Measurements from ENCODE around the gene NDUFC1.

NDUFC1 gene

DNA sequence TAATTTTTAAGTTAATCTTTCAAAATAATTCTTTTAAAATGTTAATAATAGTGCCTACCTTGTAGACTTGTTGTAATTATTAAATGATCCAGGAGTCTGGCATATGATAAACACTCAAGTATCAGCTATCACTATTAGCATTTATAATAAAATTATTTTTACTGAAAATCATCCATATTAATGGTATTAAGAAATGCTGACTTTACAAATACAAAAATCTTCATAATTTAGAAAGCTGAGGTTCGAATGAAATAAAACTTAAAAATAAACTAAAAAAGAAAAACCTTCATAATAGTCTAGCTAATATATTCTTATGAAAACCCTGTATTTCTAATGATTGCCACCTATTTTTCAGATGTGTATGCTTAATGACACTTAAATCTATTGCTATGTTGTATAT, 27.5 kb downstream of the NDUFC1 start:
- Histone ChIP-seq H3K9ac (ENCODE audit: low read length) (no peak overlapping the region), H4K5ac (ENCODE audit: low read length) (no peak overlapping the region), H3K18ac (ENCODE audit: low read length) (no peak overlapping the region), H3K27me3 (ENCODE audit: insufficient read depth, low read length, poor library complexity) (peaks cover 8% of the 10 kb centered on the region), H3K4ac (ENCODE audit: low read depth, low read length) (no peak overlapping the region), H3K79me1 (ENCODE audit: low read length) (no peaks in the 10 kb centered on the region), H3K4me2 (ENCODE audit: low read length) (no peak overlapping the region), H3K56ac (ENCODE audit: low read length) (no peak overlapping the region), H2BK120ac (ENCODE audit: low read depth, low read length) (no peak overlapping the region), H2AK5ac (ENCODE audit: low read length) (no peak overlapping the region), H3K4me1 (ENCODE audit: control insufficient read depth, low read depth, low read length) (no peaks in the 10 kb centered on the region), H2BK15ac (replicated peaks; ENCODE audit: low read depth) (no peak overlapping the region), H3K4me3 (ENCODE audit: low read length) (no peak overlapping the region), H3K79me2 (ENCODE audit: control insufficient read depth, insufficient read depth, low read length) (no peaks in the 10 kb centered on the region), H3K27ac (ENCODE audit: low read depth, low read length) (no peak overlapping the region), H2BK5ac (ENCODE audit: low read length) (no peak overlapping the region), H3K36me3 (ENCODE audit: control insufficient read depth, insufficient read depth, low read length) (no peaks in the 10 kb centered on the region), H3K23ac (ENCODE audit: low read length) (no peak overlapping the region), H4K8ac (ENCODE audit: low read depth, low read length) (no peak overlapping the region)
- no peak for DNase-seq
- no CpG with 5 or more reads among the region's 1 CpG for WGBS (ENCODE audit: extremely low coverage, insufficient coverage, low lambda C conversion rate)

DNA sequence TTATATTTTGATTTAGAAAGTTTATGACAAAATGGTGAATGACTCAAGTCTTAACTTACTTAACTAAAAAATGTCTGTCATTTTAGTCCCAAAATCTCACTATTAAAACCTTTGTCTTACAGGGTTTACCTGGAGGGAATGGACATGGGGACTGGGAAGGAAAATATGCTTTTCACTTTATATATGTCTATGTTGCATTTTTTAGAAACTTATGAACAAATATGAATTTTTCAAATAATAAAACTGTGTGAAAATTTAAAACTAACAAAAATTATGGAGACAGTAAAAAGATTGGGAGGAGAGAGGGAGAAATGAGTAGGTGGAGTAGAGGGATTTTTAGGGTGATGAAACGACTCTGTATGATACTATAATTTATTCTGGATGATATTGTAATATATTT, 28.4 kb downstream of the NDUFC1 start:
- H3K36me3 ChIP-seq (ENCODE audit: control insufficient read depth, insufficient read depth, low read length) = no peaks in the 10 kb centered on the region
- no peak overlapping the region for H2BK5ac ChIP-seq (ENCODE audit: low read length)
- no peak overlapping the region for H3K56ac ChIP-seq (ENCODE audit: low read length)
- no peak overlapping the region for H4K5ac ChIP-seq (ENCODE audit: low read length)
- no peaks in the 10 kb centered on the region for H3K79me1 ChIP-seq (ENCODE audit: low read length)
- H3K79me2 ChIP-seq (ENCODE audit: control insufficient read depth, insufficient read depth, low read length) = no peaks in the 10 kb centered on the region
- H2AK5ac ChIP-seq (ENCODE audit: low read length) = no peak overlapping the region
- H3K9ac ChIP-seq (ENCODE audit: low read length) = no peak overlapping the region
- H3K23ac ChIP-seq (ENCODE audit: low read length) = no peak overlapping the region
- H3K4ac ChIP-seq (ENCODE audit: low read depth, low read length) = no peak overlapping the region
- H4K8ac ChIP-seq (ENCODE audit: low read depth, low read length) = no peak overlapping the region
- no peak overlapping the region for H2BK15ac ChIP-seq (replicated peaks; ENCODE audit: low read depth)
- H3K4me3 ChIP-seq (ENCODE audit: low read length) = no peak overlapping the region
- DNase-seq = no peak
- H3K4me2 ChIP-seq (ENCODE audit: low read length) = no peak overlapping the region
- no peak overlapping the region for H3K27ac ChIP-seq (ENCODE audit: low read depth, low read length)
- H3K27me3 ChIP-seq (ENCODE audit: insufficient read depth, low read length, poor library complexity) = peaks cover 1% of the 10 kb centered on the region
- no peaks in the 10 kb centered on the region for H3K4me1 ChIP-seq (ENCODE audit: control insufficient read depth, low read depth, low read length)
- WGBS (ENCODE audit: extremely low coverage, insufficient coverage, low lambda C conversion rate) = 100% methylated on average over 1 of the region's 1 CpG
- H3K18ac ChIP-seq (ENCODE audit: low read length) = no peak overlapping the region
- no peak overlapping the region for H2BK120ac ChIP-seq (ENCODE audit: low read depth, low read length)

DNA sequence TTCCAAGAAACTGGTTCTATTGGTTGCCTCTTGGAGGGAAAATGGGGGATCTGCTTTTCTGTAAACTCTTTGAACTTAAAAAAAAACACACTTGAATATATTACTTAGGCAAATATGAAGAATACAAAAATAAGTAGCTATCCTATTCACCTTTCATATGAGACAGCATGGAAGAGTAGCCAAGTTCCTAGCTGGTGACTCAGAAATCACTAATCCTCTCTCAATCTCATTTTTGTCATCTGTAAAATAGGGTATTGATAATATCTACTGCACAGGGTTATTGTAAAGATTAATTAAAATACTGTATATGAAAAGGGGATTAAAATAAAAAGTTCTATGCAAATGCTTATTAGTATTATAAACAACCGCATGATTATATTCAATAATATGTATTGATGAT, 35.0 kb downstream of the NDUFC1 start:
- no peak overlapping the region for H3K18ac ChIP-seq (ENCODE audit: low read length)
- H3K79me1 ChIP-seq (ENCODE audit: low read length) = no peaks in the 10 kb centered on the region
- H3K4me3 ChIP-seq (ENCODE audit: low read length) = no peak overlapping the region
- no peaks in the 10 kb centered on the region for H3K36me3 ChIP-seq (ENCODE audit: control insufficient read depth, insufficient read depth, low read length)
- no peak overlapping the region for H3K4ac ChIP-seq (ENCODE audit: low read depth, low read length)
- H2BK120ac ChIP-seq (ENCODE audit: low read depth, low read length) = no peak overlapping the region
- DNase-seq = no peak
- WGBS (ENCODE audit: extremely low coverage, insufficient coverage, low lambda C conversion rate) = no CpG with 5 or more reads among the region's 1 CpG
- H3K27me3 ChIP-seq (ENCODE audit: insufficient read depth, low read length, poor library complexity) = no peaks in the 10 kb centered on the region
- H3K9ac ChIP-seq (ENCODE audit: low read length) = no peak overlapping the region
- no peak overlapping the region for H3K4me2 ChIP-seq (ENCODE audit: low read length)
- H3K27ac ChIP-seq (ENCODE audit: low read depth, low read length) = no peak overlapping the region
- H3K56ac ChIP-seq (ENCODE audit: low read length) = no peak overlapping the region
- no peak overlapping the region for H2BK15ac ChIP-seq (replicated peaks; ENCODE audit: low read depth)
- no peaks in the 10 kb centered on the region for H3K79me2 ChIP-seq (ENCODE audit: control insufficient read depth, insufficient read depth, low read length)
- no peak overlapping the region for H4K5ac ChIP-seq (ENCODE audit: low read length)
- no peak overlapping the region for H2BK5ac ChIP-seq (ENCODE audit: low read length)
- no peak overlapping the region for H4K8ac ChIP-seq (ENCODE audit: low read depth, low read length)
- no peak overlapping the region for H2AK5ac ChIP-seq (ENCODE audit: low read length)
- H3K23ac ChIP-seq (ENCODE audit: low read length) = no peak overlapping the region
- H3K4me1 ChIP-seq (ENCODE audit: control insufficient read depth, low read depth, low read length) = no peaks in the 10 kb centered on the region

DNA sequence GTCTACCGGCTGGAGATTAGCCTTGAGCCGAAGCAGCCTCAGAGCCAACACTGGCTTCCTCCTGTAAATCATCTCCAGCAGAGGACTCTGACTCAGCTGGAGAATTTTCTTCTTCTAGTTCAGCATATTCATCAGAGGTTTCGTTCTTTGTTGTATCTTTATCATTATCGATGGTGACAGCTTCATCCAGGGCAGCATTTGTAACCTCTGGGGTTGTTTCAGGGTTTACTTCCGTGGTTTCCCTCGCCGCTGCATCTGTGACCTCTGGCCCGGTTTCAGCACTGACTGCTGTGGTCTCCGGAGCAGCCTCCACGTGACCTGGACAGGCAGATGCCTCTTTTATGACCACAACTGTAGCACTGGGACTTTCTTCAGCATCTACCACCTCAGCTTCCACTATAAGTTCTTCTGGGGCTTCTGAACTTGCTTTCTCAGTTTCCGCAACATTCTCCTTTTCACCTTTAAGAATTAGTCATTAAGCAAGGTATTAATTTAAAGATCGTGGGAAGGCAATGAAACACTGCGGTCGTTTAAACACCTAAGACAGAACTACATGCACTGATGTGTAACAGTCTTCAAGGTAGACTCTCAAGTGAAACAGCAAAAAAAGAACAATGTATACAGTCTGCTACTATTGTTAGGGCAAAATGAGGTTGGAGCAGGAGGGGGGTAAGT, 35.6 kb downstream of the NDUFC1 start:
- WGBS (ENCODE audit: extremely low coverage, insufficient coverage, low lambda C conversion rate) = no CpG with 5 or more reads among the region's 14 CpGs
- Histone ChIP-seq H3K79me2 (ENCODE audit: control insufficient read depth, insufficient read depth, low read length) (no peaks in the 10 kb centered on the region), H3K27me3 (ENCODE audit: insufficient read depth, low read length, poor library complexity) (no peaks in the 10 kb centered on the region), H3K56ac (ENCODE audit: low read length) (no peak overlapping the region), H3K4ac (ENCODE audit: low read depth, low read length) (no peak overlapping the region), H3K36me3 (ENCODE audit: control insufficient read depth, insufficient read depth, low read length) (no peaks in the 10 kb centered on the region), H2BK120ac (ENCODE audit: low read depth, low read length) (no peak overlapping the region), H4K5ac (ENCODE audit: low read length) (no peak overlapping the region), H3K9ac (ENCODE audit: low read length) (no peak overlapping the region), H3K27ac (ENCODE audit: low read depth, low read length) (no peak overlapping the region), H2BK15ac (replicated peaks; ENCODE audit: low read depth) (no peak overlapping the region), H3K4me2 (ENCODE audit: low read length) (no peak overlapping the region), H3K18ac (ENCODE audit: low read length) (no peak overlapping the region), H3K4me3 (ENCODE audit: low read length) (no peak overlapping the region), H3K79me1 (ENCODE audit: low read length) (no peaks in the 10 kb centered on the region), H3K4me1 (ENCODE audit: control insufficient read depth, low read depth, low read length) (no peaks in the 10 kb centered on the region), H3K23ac (ENCODE audit: low read length) (no peak overlapping the region), H4K8ac (ENCODE audit: low read depth, low read length) (no peak overlapping the region), H2AK5ac (ENCODE audit: low read length) (no peak overlapping the region), H2BK5ac (ENCODE audit: low read length) (no peak overlapping the region)
- DNase-seq = peak; percentile 19

DNA sequence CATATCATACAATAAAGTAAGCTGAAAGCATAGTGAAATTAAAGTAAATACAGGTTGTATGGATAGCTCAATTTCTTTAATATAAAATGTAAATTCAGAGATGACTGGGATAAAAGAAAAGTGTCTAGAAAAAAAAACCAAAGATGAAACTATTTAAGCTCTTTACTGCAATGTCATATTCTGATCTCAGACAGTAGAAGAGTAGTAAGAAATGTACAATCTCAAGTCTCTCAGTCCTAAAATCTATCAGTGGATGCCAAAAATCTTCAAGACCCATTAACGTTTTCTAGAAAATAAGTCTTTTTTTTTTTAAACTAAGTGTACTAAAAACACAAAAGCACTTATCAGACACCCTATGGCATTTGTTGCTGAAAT, 36.1 kb downstream of the NDUFC1 start:
- no peak overlapping the region for H3K4me3 ChIP-seq (ENCODE audit: low read length)
- H3K9ac ChIP-seq (ENCODE audit: low read length) = no peak overlapping the region
- no peaks in the 10 kb centered on the region for H3K79me1 ChIP-seq (ENCODE audit: low read length)
- H3K4me1 ChIP-seq (ENCODE audit: control insufficient read depth, low read depth, low read length) = no peaks in the 10 kb centered on the region
- no peaks in the 10 kb centered on the region for H3K36me3 ChIP-seq (ENCODE audit: control insufficient read depth, insufficient read depth, low read length)
- no peak overlapping the region for H2BK120ac ChIP-seq (ENCODE audit: low read depth, low read length)
- no peak overlapping the region for H4K5ac ChIP-seq (ENCODE audit: low read length)
- WGBS (ENCODE audit: extremely low coverage, insufficient coverage, low lambda C conversion rate) = no CpG with 5 or more reads among the region's 1 CpG
- no peaks in the 10 kb centered on the region for H3K27me3 ChIP-seq (ENCODE audit: insufficient read depth, low read length, poor library complexity)
- no peak overlapping the region for H3K18ac ChIP-seq (ENCODE audit: low read length)
- H2BK5ac ChIP-seq (ENCODE audit: low read length) = no peak overlapping the region
- no peak overlapping the region for H2BK15ac ChIP-seq (replicated peaks; ENCODE audit: low read depth)
- no peaks in the 10 kb centered on the region for H3K79me2 ChIP-seq (ENCODE audit: control insufficient read depth, insufficient read depth, low read length)
- no peak overlapping the region for H3K23ac ChIP-seq (ENCODE audit: low read length)
- no peak overlapping the region for H3K56ac ChIP-seq (ENCODE audit: low read length)
- H2AK5ac ChIP-seq (ENCODE audit: low read length) = no peak overlapping the region
- H3K4me2 ChIP-seq (ENCODE audit: low read length) = no peak overlapping the region
- H4K8ac ChIP-seq (ENCODE audit: low read depth, low read length) = no peak overlapping the region
- DNase-seq = no peak
- no peak overlapping the region for H3K4ac ChIP-seq (ENCODE audit: low read depth, low read length)
- no peak overlapping the region for H3K27ac ChIP-seq (ENCODE audit: low read depth, low read length)

DNA sequence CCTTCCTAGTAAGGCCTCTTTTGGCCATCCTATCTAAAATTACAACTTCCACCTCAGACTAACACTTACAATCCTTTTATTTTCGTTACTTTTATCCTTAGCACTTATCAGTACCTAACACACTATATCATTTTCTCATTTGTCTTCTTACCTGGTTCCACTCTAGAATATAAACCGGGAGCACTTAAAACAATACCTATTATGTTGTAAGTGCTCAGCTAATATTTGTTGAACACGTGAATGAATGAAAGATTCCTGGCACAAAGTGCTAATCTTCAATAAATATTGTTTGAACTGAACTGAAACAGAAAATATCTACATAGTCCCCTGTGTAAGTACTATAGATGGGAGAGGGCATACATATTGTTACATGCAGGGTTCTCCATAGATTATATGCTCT, 36.6 kb downstream of the NDUFC1 start:
- H3K4me2 ChIP-seq (ENCODE audit: low read length) = no peak overlapping the region
- no peaks in the 10 kb centered on the region for H3K79me1 ChIP-seq (ENCODE audit: low read length)
- no peak overlapping the region for H4K5ac ChIP-seq (ENCODE audit: low read length)
- no peaks in the 10 kb centered on the region for H3K4me1 ChIP-seq (ENCODE audit: control insufficient read depth, low read depth, low read length)
- H2AK5ac ChIP-seq (ENCODE audit: low read length) = no peak overlapping the region
- no peak for DNase-seq
- H3K79me2 ChIP-seq (ENCODE audit: control insufficient read depth, insufficient read depth, low read length) = no peaks in the 10 kb centered on the region
- no peak overlapping the region for H3K18ac ChIP-seq (ENCODE audit: low read length)
- H2BK120ac ChIP-seq (ENCODE audit: low read depth, low read length) = no peak overlapping the region
- H3K4me3 ChIP-seq (ENCODE audit: low read length) = no peak overlapping the region
- no peak overlapping the region for H3K23ac ChIP-seq (ENCODE audit: low read length)
- no peak overlapping the region for H4K8ac ChIP-seq (ENCODE audit: low read depth, low read length)
- H3K4ac ChIP-seq (ENCODE audit: low read depth, low read length) = no peak overlapping the region
- H3K27ac ChIP-seq (ENCODE audit: low read depth, low read length) = no peak overlapping the region
- no peak overlapping the region for H3K56ac ChIP-seq (ENCODE audit: low read length)
- H3K9ac ChIP-seq (ENCODE audit: low read length) = no peak overlapping the region
- H2BK15ac ChIP-seq (replicated peaks; ENCODE audit: low read depth) = no peak overlapping the region
- H2BK5ac ChIP-seq (ENCODE audit: low read length) = no peak overlapping the region
- no peaks in the 10 kb centered on the region for H3K27me3 ChIP-seq (ENCODE audit: insufficient read depth, low read length, poor library complexity)
- 100% methylated on average over 1 of the region's 3 CpGs for WGBS (ENCODE audit: extremely low coverage, insufficient coverage, low lambda C conversion rate)
- no peaks in the 10 kb centered on the region for H3K36me3 ChIP-seq (ENCODE audit: control insufficient read depth, insufficient read depth, low read length)

All from mesendoderm (in vitro differentiated cells).